ENCODE data around the gene SCNN1G.

Gene SCNN1G

DNA sequence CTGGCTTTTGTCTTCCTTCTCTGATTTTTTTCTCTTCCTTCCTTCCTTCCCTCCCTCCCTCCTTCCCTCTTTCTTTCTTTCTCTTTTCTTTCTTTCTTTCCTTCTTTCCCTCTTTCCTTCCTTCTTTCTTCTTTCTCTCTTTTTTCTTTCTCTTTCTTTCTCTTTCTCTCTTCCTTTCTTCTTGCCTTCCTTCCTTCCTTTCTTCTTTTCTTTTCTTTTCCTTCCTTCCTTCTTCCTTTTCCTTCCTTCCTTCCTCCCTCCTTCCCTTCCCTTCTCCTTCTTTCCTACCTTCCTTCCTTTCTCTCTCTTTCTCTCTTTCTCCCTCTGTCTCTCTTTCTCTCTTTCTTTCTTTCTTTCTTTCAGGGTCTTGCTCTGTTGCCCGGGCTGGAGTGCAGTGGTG lies 54.4 kb downstream of the SCNN1G start:
- no peak for TF ChIP-seq EZH2 (IDR thresholded peaks at IDR 0.05; ENCODE audit: borderline replicate concordance, low read depth, low read length, severe bottlenecking)
- TF ChIP-seq CTCF (IDR thresholded peaks at IDR 0.05; ENCODE audit: borderline replicate concordance, extremely low read depth, low read length, poor library complexity, severe bottlenecking) = no peak
- Histone ChIP-seq H3K4me1 (ENCODE audit: insufficient read depth, low read length) (no peaks in the 10 kb centered on the region), H3K79me2 (ENCODE audit: insufficient read depth, low read length) (no peaks in the 10 kb centered on the region), H3K36me3 (ENCODE audit: insufficient read depth, low read length) (no peaks in the 10 kb centered on the region), H2AFZ (ENCODE audit: low read depth, low read length) (no peak overlapping the region), H3K4me2 (ENCODE audit: insufficient read depth, low read length) (no peak overlapping the region), H3K27me3 (ENCODE audit: insufficient read depth, low read length, poor library complexity) (no peaks in the 10 kb centered on the region), H3K9me3 (ENCODE audit: insufficient read depth, low read length, severe bottlenecking) (no peaks in the 10 kb centered on the region), H4K20me1 (ENCODE audit: insufficient read depth, low read length) (no peaks in the 10 kb centered on the region), H3K27ac (ENCODE audit: low read length) (no peak overlapping the region), H3K9ac (ENCODE audit: low read depth, low read length) (no peak overlapping the region), H3K4me3 (ENCODE audit: low read depth in 1 of 2, low read length in 2 of 2) (no peak overlapping the region)
- DNase-seq = no peak
- ATAC-seq (ENCODE audit: insufficient read depth, low read depth) = no peak

- no peak for TF ChIP-seq CTCF (IDR thresholded peaks at IDR 0.05; ENCODE audit: borderline replicate concordance, extremely low read depth, low read length, poor library complexity, severe bottlenecking)
- TF ChIP-seq EZH2 (IDR thresholded peaks at IDR 0.05; ENCODE audit: borderline replicate concordance, low read depth, low read length, severe bottlenecking) = no peak
- Histone ChIP-seq H3K9me3 (ENCODE audit: insufficient read depth, low read length, severe bottlenecking) (no peaks in the 10 kb centered on the region), H2AFZ (ENCODE audit: low read depth, low read length) (no peak overlapping the region), H3K9ac (ENCODE audit: low read depth, low read length) (no peak overlapping the region), H3K4me3 (ENCODE audit: low read depth in 1 of 2, low read length in 2 of 2) (no peak overlapping the region), H4K20me1 (ENCODE audit: insufficient read depth, low read length) (no peaks in the 10 kb centered on the region), H3K27ac (ENCODE audit: low read length) (no peak overlapping the region), H3K27me3 (ENCODE audit: insufficient read depth, low read length, poor library complexity) (no peaks in the 10 kb centered on the region), H3K79me2 (ENCODE audit: insufficient read depth, low read length) (no peaks in the 10 kb centered on the region), H3K4me2 (ENCODE audit: insufficient read depth, low read length) (no peak overlapping the region), H3K36me3 (ENCODE audit: insufficient read depth, low read length) (no peaks in the 10 kb centered on the region), H3K4me1 (ENCODE audit: insufficient read depth, low read length) (no peaks in the 10 kb centered on the region)
- DNase-seq = no peak
- ATAC-seq (ENCODE audit: insufficient read depth, low read depth) = no peak
Observed at GRCh38 chr16:23240994-23241393, 58.4 kb downstream of the SCNN1G start.

DNA sequence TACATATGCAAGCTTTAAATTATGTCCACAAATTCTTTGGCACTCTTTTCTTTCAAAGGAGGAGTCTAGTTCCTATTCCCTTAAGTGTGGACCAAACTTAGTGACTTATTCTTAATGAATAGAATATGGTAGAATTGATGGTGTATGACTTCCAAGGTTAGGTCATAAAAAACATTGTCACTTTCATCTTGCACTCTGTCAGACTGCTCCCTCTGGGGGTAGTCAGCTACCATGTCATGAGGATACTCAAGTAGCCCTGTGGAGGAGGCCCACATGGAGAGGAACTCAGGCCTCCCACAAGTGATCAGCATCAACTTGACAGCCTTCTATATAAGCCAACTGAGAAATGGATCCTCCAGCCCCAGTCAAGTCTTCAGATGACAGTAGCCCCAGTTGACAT lies 61.6 kb downstream of the SCNN1G start:
- Histone ChIP-seq H3K4me1 (ENCODE audit: insufficient read depth, low read length) (no peaks in the 10 kb centered on the region), H3K4me3 (ENCODE audit: low read depth in 1 of 2, low read length in 2 of 2) (no peak overlapping the region), H3K9me3 (ENCODE audit: insufficient read depth, low read length, severe bottlenecking) (no peaks in the 10 kb centered on the region), H3K4me2 (ENCODE audit: insufficient read depth, low read length) (no peak overlapping the region), H3K27me3 (ENCODE audit: insufficient read depth, low read length, poor library complexity) (no peaks in the 10 kb centered on the region), H4K20me1 (ENCODE audit: insufficient read depth, low read length) (no peaks in the 10 kb centered on the region), H3K9ac (ENCODE audit: low read depth, low read length) (no peak overlapping the region), H3K79me2 (ENCODE audit: insufficient read depth, low read length) (no peaks in the 10 kb centered on the region), H3K36me3 (ENCODE audit: insufficient read depth, low read length) (no peaks in the 10 kb centered on the region), H3K27ac (ENCODE audit: low read length) (no peak overlapping the region), H2AFZ (ENCODE audit: low read depth, low read length) (no peak overlapping the region)
- TF ChIP-seq CTCF (IDR thresholded peaks at IDR 0.05; ENCODE audit: borderline replicate concordance, extremely low read depth, low read length, poor library complexity, severe bottlenecking) (no peak), EZH2 (IDR thresholded peaks at IDR 0.05; ENCODE audit: borderline replicate concordance, low read depth, low read length, severe bottlenecking) (no peak)
- DNase-seq = no peak
- no peak for ATAC-seq (ENCODE audit: insufficient read depth, low read depth)

GRCh38 chr16:23245268-23245667 lies 62.7 kb downstream of the SCNN1G start:
- no peaks in the 10 kb centered on the region for H3K27me3 ChIP-seq (ENCODE audit: insufficient read depth, low read length, poor library complexity)
- H4K20me1 ChIP-seq (ENCODE audit: insufficient read depth, low read length) = no peaks in the 10 kb centered on the region
- no peak overlapping the region for H2AFZ ChIP-seq (ENCODE audit: low read depth, low read length)
- no peak for ATAC-seq (ENCODE audit: insufficient read depth, low read depth)
- no peaks in the 10 kb centered on the region for H3K9me3 ChIP-seq (ENCODE audit: insufficient read depth, low read length, severe bottlenecking)
- no peak for DNase-seq
- H3K27ac ChIP-seq (ENCODE audit: low read length) = no peak overlapping the region
- H3K4me2 ChIP-seq (ENCODE audit: insufficient read depth, low read length) = no peak overlapping the region
- H3K9ac ChIP-seq (ENCODE audit: low read depth, low read length) = no peak overlapping the region
- TF ChIP-seq CTCF (IDR thresholded peaks at IDR 0.05; ENCODE audit: borderline replicate concordance, extremely low read depth, low read length, poor library complexity, severe bottlenecking) (no peak), EZH2 (IDR thresholded peaks at IDR 0.05; ENCODE audit: borderline replicate concordance, low read depth, low read length, severe bottlenecking) (no peak)
- H3K36me3 ChIP-seq (ENCODE audit: insufficient read depth, low read length) = no peaks in the 10 kb centered on the region
- H3K79me2 ChIP-seq (ENCODE audit: insufficient read depth, low read length) = no peaks in the 10 kb centered on the region
- no peak overlapping the region for H3K4me3 ChIP-seq (ENCODE audit: low read depth in 1 of 2, low read length in 2 of 2)
- H3K4me1 ChIP-seq (ENCODE audit: insufficient read depth, low read length) = no peaks in the 10 kb centered on the region
